ENCODE results near the gene B4GALNT3.

GRCh38 chr12:593396-594270 is 133.9 kb downstream of the B4GALNT3 start:
- TF ChIP-seq CTCF (IDR thresholded peaks at IDR 0.05) (no peak), EP300 (IDR thresholded peaks at IDR 0.05) (no peak)

Measured in tibial nerve (tissue), 4 donors.